H1 (cell line): Measurements from ENCODE around the gene PRKAG3. TPM values are rescaled to one million over a fixed set of nuclear protein-coding genes. Genes with fewer than 3 reads are reported as not detected.

Experiments used
- CTCF ChIA-PET: fragments of 300-600 bp; sonication (Branson Sonifier 250); formaldehyde crosslinking; loops from one replicate; lab custom pipeline; 2021; ENCODE audit not compliant: partially characterized antibody; lab: Charles Lee
- POLR2A ChIA-PET: fragments of 300-600 bp; sonication (Branson Sonifier 250); formaldehyde crosslinking; loops from one replicate; lab custom pipeline; 2021; ENCODE audit warnings: inconsistent platforms; ENCODE audit not compliant: partially characterized antibody; lab: Charles Lee
- DNase-seq, 2 experiments: peaks; one replicate each; pipeline versions ENCODE4 v3.0.0 to v3.0.0-alpha.2; 2010 to 2022; ENCODE audit warnings: low spot score in 2 of 2, low read depth in 1 of 2, mixed read lengths in 1 of 2
- FAIRE-seq: peaks from 2 replicates; lab custom pipeline; 2011; peaks lifted over from hg19 to GRCh38; lab: Jason Lieb, UNC
- H2AFZ ChIP-seq: 2 replicates; pipeline ENCODE4 v1.8.1; 2012; ENCODE audit warnings: low read length, inconsistent platforms
- H2AK5ac ChIP-seq: 2 replicates; pipeline ENCODE4 v1.6.1; 2013; ENCODE audit warnings: low read depth, low read length
- H2BK120ac ChIP-seq: replicated peaks from 2 replicates; pipeline ENCODE3; 2013; ENCODE audit warnings: low read depth, low read length, inconsistent platforms
- H2BK12ac ChIP-seq: 2 replicates; pipeline ENCODE4 v1.6.1; 2013; ENCODE audit warnings: low read depth, low read length
- H2BK15ac ChIP-seq: 2 replicates; pipeline ENCODE4 v1.6.1; 2013; ENCODE audit warnings: low read length
- H2BK20ac ChIP-seq: 2 replicates; pipeline ENCODE4 v1.6.1; 2013; ENCODE audit warnings: low read length
- H2BK5ac ChIP-seq: 2 replicates; pipeline ENCODE4 v1.6.1; 2013; ENCODE audit warnings: low read depth, low read length
- H3K14ac ChIP-seq: 2 replicates; pipeline ENCODE4 v1.6.1; 2013; ENCODE audit warnings: inconsistent platforms; ENCODE audit not compliant: insufficient read length
- H3K18ac ChIP-seq: 2 replicates; pipeline ENCODE4 v1.6.1; 2013; ENCODE audit warnings: low read length; ENCODE audit errors: extremely low read depth
- H3K23ac ChIP-seq: 2 replicates; pipeline ENCODE4 v1.6.1; 2013; ENCODE audit warnings: inconsistent platforms; ENCODE audit not compliant: insufficient read length
- H3K23me2 ChIP-seq: 2 replicates; pipeline ENCODE4 v1.6.1; 2013; ENCODE audit warnings: low read depth, low read length
- H3K27ac ChIP-seq: 2 replicates; pipeline ENCODE4 v1.6.1; 2011; ENCODE audit warnings: low read depth, low read length, inconsistent platforms
- H3K27me3 ChIP-seq, 4 experiments: replicated peaks in 1 of 4; 1 replicate in 1 of 4; 2 replicates in 3 of 4; pipeline versions ENCODE4 v1.6.1 to v1.8.1; 2011 to 2013; ENCODE audit warnings: low read length in 3 of 4, mild to moderate bottlenecking in 3 of 4, inconsistent platforms in 2 of 4, mixed read lengths in 2 of 4, moderate library complexity in 1 of 4; ENCODE audit not compliant: control insufficient read depth in 3 of 4, insufficient read depth in 3 of 4; ENCODE audit errors: extremely low read depth in 1 of 4
- H3K36me3 ChIP-seq, 4 experiments: 2 replicates each; pipeline versions ENCODE4 v1.6.1 to v1.8.1; 2011 to 2013; ENCODE audit warnings: mild to moderate bottlenecking in 4 of 4, low read length in 3 of 4, moderate library complexity in 2 of 4, control low read depth in 1 of 4, inconsistent platforms in 1 of 4; ENCODE audit not compliant: insufficient read depth in 4 of 4, control insufficient read depth in 2 of 4
- H3K4ac ChIP-seq: replicated peaks from 2 replicates; pipeline ENCODE3; 2013; ENCODE audit warnings: low read length, low read depth, mixed read lengths, inconsistent platforms; ENCODE audit not compliant: insufficient read length
- H3K4me1 ChIP-seq, 4 experiments: replicated peaks in 1 of 4; 1 replicate in 1 of 4; 2 replicates in 3 of 4; pipeline versions ENCODE4 v1.6.1 to v1.8.1; 2011 to 2013; ENCODE audit warnings: low read length in 3 of 4, inconsistent platforms in 2 of 4, mixed read lengths in 1 of 4; ENCODE audit not compliant: insufficient read depth in 4 of 4, control insufficient read depth in 3 of 4
- H3K4me2 ChIP-seq, 2 experiments: 2 replicates each; pipeline versions ENCODE4 v1.6.1 to v1.8.1; 2011 to 2013; ENCODE audit warnings: low read depth in 2 of 2, low read length in 2 of 2, control low read depth in 1 of 2, inconsistent platforms in 1 of 2, mild to moderate bottlenecking in 1 of 2; ENCODE audit not compliant: insufficient read depth in 1 of 2
- H3K4me3 ChIP-seq, 4 experiments: fragments of 200-600, 300-600 bp in 1 of 4; sonication (generic), shearing (Covaris generic), sonication (Bioruptor Twin) in 1 of 4; 2 replicates each; pipeline versions ENCODE4 v1.5.1 to v1.8.1; 2011 to 2016; ENCODE audit warnings: low read length in 4 of 4, low read depth in 3 of 4, control low read depth in 2 of 4, inconsistent platforms in 2 of 4, mild to moderate bottlenecking in 2 of 4, mixed read lengths in 1 of 4, moderate library complexity in 1 of 4; ENCODE audit not compliant: insufficient read depth in 2 of 4; ENCODE audit errors: extremely low read depth in 1 of 4
- H3K56ac ChIP-seq: replicated peaks from 2 replicates; pipeline ENCODE3; 2013; ENCODE audit warnings: low read depth, mild to moderate bottlenecking, mixed read lengths, low read length, inconsistent platforms; ENCODE audit not compliant: insufficient read length
- H3K79me1 ChIP-seq: 2 replicates; pipeline ENCODE4 v1.6.1; 2013; ENCODE audit warnings: low read depth, low read length, control low read depth
- H3K79me2 ChIP-seq, 2 experiments: 2 replicates each; pipeline versions ENCODE4 v1.6.1 to v1.8.1; 2012 to 2013; ENCODE audit warnings: low read length in 2 of 2, mild to moderate bottlenecking in 2 of 2, inconsistent platforms in 1 of 2; ENCODE audit not compliant: insufficient read depth in 2 of 2, control insufficient read depth in 1 of 2
- H3K9ac ChIP-seq, 4 experiments: replicated peaks in 1 of 4; 1 replicate in 1 of 4; 2 replicates in 3 of 4; pipeline versions ENCODE4 v1.6.1 to v1.8.1; 2011 to 2013; ENCODE audit warnings: low read depth in 3 of 4, low read length in 3 of 4, control low read depth in 2 of 4, mild to moderate bottlenecking in 2 of 4, moderate library complexity in 2 of 4, inconsistent platforms in 1 of 4; ENCODE audit errors: extremely low read depth in 1 of 4
- H3K9me3 ChIP-seq, 2 experiments: 2 replicates each; pipeline versions ENCODE4 v1.6.1 to v1.8.1; 2012 to 2013; ENCODE audit warnings: mild to moderate bottlenecking in 2 of 2, moderate library complexity in 2 of 2, control low read depth in 1 of 2, inconsistent platforms in 1 of 2, low read depth in 1 of 2, low read length in 1 of 2, mixed read lengths in 1 of 2; ENCODE audit not compliant: insufficient read depth in 2 of 2
- H4K20me1 ChIP-seq, 2 experiments: replicated peaks in 1 of 2; 2 replicates each; pipeline versions ENCODE3 to v1.8.1; 2011 to 2013; ENCODE audit warnings: inconsistent platforms in 2 of 2, low read length in 2 of 2, mild to moderate bottlenecking in 1 of 2; ENCODE audit not compliant: insufficient read depth in 2 of 2, control insufficient read depth in 1 of 2
- H4K5ac ChIP-seq: 2 replicates; pipeline ENCODE4 v1.6.1; 2013; ENCODE audit warnings: low read length, low read depth, mixed read lengths, inconsistent platforms; ENCODE audit not compliant: insufficient read length
- H4K8ac ChIP-seq: 2 replicates; pipeline ENCODE4 v1.8.0; 2013; ENCODE audit warnings: mild to moderate bottlenecking, moderate library complexity, low read length, inconsistent platforms; ENCODE audit not compliant: insufficient read depth; ENCODE audit errors: extremely low read depth
- H4K91ac ChIP-seq: replicated peaks from 2 replicates; pipeline ENCODE3; 2013; ENCODE audit warnings: low read length, mixed read lengths, inconsistent platforms; ENCODE audit not compliant: insufficient read length
- CBX5 ChIP-seq: fragments of 300-800, 300-1000 bp; sonication (generic); IDR thresholded peaks from 2 replicates; pipeline ENCODE4 v1.7.1; 2016; ENCODE audit warnings: antibody characterized with exemption, low read length, low read depth
- CEBPB ChIP-seq: IDR thresholded peaks from 2 replicates; pipeline ENCODE4 v1.6.1; 2012; ENCODE audit warnings: low read depth, low read length
- CTBP2 ChIP-seq: IDR thresholded peaks from 2 replicates; pipeline ENCODE4 v1.7.0; 2011; ENCODE audit warnings: borderline replicate concordance, mild to moderate bottlenecking, moderate library complexity, mixed read lengths, low read length; ENCODE audit not compliant: insufficient read depth, insufficient read length
- EGR1 ChIP-seq: IDR thresholded peaks from 2 replicates; pipeline ENCODE4 v1.6.1; 2011; ENCODE audit warnings: low read depth, low read length, borderline replicate concordance
- EP300 ChIP-seq, 2 experiments: IDR thresholded peaks; 1 replicate in 1 of 2; 2 replicates in 1 of 2; pipeline ENCODE4 v1.6.1; 2011 to 2012; ENCODE audit warnings: low read depth in 2 of 2, low read length in 2 of 2, mild to moderate bottlenecking in 2 of 2, borderline replicate concordance in 1 of 2, inconsistent platforms in 1 of 2, moderate library complexity in 1 of 2
- FOSL1 ChIP-seq: IDR thresholded peaks from 2 replicates; pipeline ENCODE4 v1.6.1; 2011; ENCODE audit warnings: mild to moderate bottlenecking, low read depth, low read length, moderate library complexity; ENCODE audit not compliant: insufficient read depth
- JUND ChIP-seq: IDR thresholded peaks from 2 replicates; pipeline ENCODE4 v1.6.1; 2011; ENCODE audit warnings: mild to moderate bottlenecking, improper control_type of control experiment, low read length
- MAFK ChIP-seq: IDR thresholded peaks from 2 replicates; pipeline ENCODE4 v1.6.1; 2012; ENCODE audit warnings: low read depth, mild to moderate bottlenecking, improper control_type of control experiment, low read length
- POLR2A ChIP-seq, 2 experiments: IDR thresholded peaks; 1 replicate in 1 of 2; 2 replicates in 1 of 2; pipeline ENCODE4 v1.6.1; 2011; ENCODE audit warnings: low read depth in 2 of 2, low read length in 2 of 2, mild to moderate bottlenecking in 2 of 2; ENCODE audit errors: control extremely low read depth in 1 of 2
- POLR2AphosphoS5 ChIP-seq: IDR thresholded peaks from 2 replicates; pipeline ENCODE4 v1.6.1; 2011; ENCODE audit warnings: low read depth, low read length
- RBBP5 ChIP-seq: IDR thresholded peaks from 2 replicates; pipeline ENCODE4 v1.7.1; 2012; ENCODE audit warnings: low read depth, mild to moderate bottlenecking, inconsistent platforms, low read length, moderate library complexity, borderline replicate concordance
- SAP30 ChIP-seq: fragments of 300-600 bp; sonication (generic); IDR thresholded peaks from 2 replicates; pipeline ENCODE4 v1.7.1; 2012; ENCODE audit warnings: low read length, moderate library complexity, mild to moderate bottlenecking, inconsistent platforms; ENCODE audit not compliant: insufficient read depth, insufficient replicate concordance
- SUZ12 ChIP-seq: fragments of 200-600 bp; sonication (generic); IDR thresholded peaks from 2 replicates; pipeline ENCODE4 v1.6.1; 2012; ENCODE audit warnings: mild to moderate bottlenecking, inconsistent platforms, low read length, moderate library complexity, mixed read lengths
- TAF1 ChIP-seq: IDR thresholded peaks from 2 replicates; pipeline ENCODE4 v1.6.1; 2011; ENCODE audit warnings: mild to moderate bottlenecking, low read depth, low read length
- WGBS, 2 experiments: shearing (Covaris generic) in 1 of 2; methylation state at CpG; one replicate each; pipeline versions ENCODE4 v1.1.6 to v1.1.7; 2013 to 2015; ENCODE audit warnings: low lambda C conversion rate in 2 of 2, mixed read lengths in 2 of 2, inconsistent platforms in 1 of 2, low coverage in 1 of 2, missing lambda C conversion rate in 1 of 2; ENCODE audit not compliant: insufficient replicate concordance in 2 of 2, insufficient coverage in 1 of 2, insufficient read length in 1 of 2; ENCODE audit errors: extremely low coverage in 1 of 2, missing lambda C conversion rate in 1 of 2; 5-methylcytosine and 5-hydroxymethylcytosine counted together
- polyA plus RNA-seq, 7 experiments: library from polyadenylated mRNA; depleted of rRNA in 3 of 7; stranded (reverse) in 5 of 7; unstranded in 2 of 7; fragments of >200 nt in 5 of 7; fragments of 200-250 nt in 2 of 7; gene quantifications; 1 replicate in 5 of 7; 2 replicates in 1 of 7; 4 replicates in 1 of 7; pipeline versions ENCODE4 v1.2.1 to v1.2.3, GENCODE V29; 2011 to 2013; ENCODE audit warnings: missing spikeins in 2 of 7, mixed read lengths in 2 of 7
- total RNA-seq: library from RNA; stranded (reverse); fragmentation: NEBNext Ultra II Directional; extraction: Animal tissue kit (Norgen Biotek cat#: 25700); gene quantifications from 2 replicates; pipeline ENCODE4 v1.2.1, GENCODE V29; 2021

Gene PRKAG3
- total and polyA plus RNA-seq, 2 of the 8 experiments (the other 6 are each of a cell fraction or from before 2014, with no cell fraction given): not detected

DNA sequence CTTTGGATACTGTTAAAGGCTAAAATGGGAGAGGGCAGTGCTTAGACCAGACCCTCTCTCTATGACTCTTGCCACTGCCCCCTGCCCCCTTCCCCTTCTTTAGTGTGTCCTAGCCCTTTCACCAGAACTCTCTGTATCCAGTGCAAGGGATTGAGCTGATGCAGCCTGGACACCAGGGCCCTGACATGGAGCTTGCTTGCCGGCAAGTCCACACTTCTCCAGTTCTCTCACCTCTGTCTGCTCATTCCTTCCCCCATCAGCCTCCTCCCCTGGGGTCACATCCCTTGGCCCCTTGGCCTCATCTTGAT lies 26.5 kb upstream of the PRKAG3 start:
- Histone ChIP-seq H3K4ac (no peak overlapping the region), H3K27ac (no peak overlapping the region), H3K18ac (no peak overlapping the region; the same call in 1 of the 2 replicates), H2BK15ac (0 out of 2 replicates have a peak overlapping the region, but pooled peaks have one; percentile 46), H3K4me1 (peaks cover 16 to 52% (median 28%) of the 10 kb centered on the region in 4 experiments), H3K14ac (no peak overlapping the region), H3K23me2 (peaks cover 5% of the 10 kb centered on the region; the same call in 1 of the 2 replicates), H4K20me1 (peaks cover 11 to 17% of the 10 kb centered on the region in 2 experiments), H3K36me3 (peaks cover 0 to 2% (median 0%) of the 10 kb centered on the region in 4 experiments; a peak in 1 of 8 replicates), H3K23ac (no peak overlapping the region), H3K4me2 (peak overlapping the region in 1 of 2 experiments; percentile 72; a peak in 1 of 4 replicates), H2BK20ac (0 out of 2 replicates have a peak overlapping the region, but pooled peaks have one; percentile 72), H4K8ac (no peak overlapping the region), H3K4me3 (no peak overlapping the region), H3K79me2 (no peaks in the 10 kb centered on the region), H3K27me3 (peaks cover 86 to 99% (median 97%) of the 10 kb centered on the region in 4 experiments), H2BK5ac (no peak overlapping the region), H2AFZ (no peak overlapping the region), H2BK12ac (peak overlapping the region; percentile 68; the same call in 1 of the 2 replicates), H4K91ac (no peak overlapping the region), H3K56ac (no peak overlapping the region), H4K5ac (no peak overlapping the region), H3K9me3 (no peaks in the 10 kb centered on the region), H2AK5ac (peak overlapping the region; percentile 90; the same call in 1 of the 2 replicates), H2BK120ac (no peak overlapping the region), H3K9ac (no peak overlapping the region), H3K79me1 (no peaks in the 10 kb centered on the region)
- FAIRE-seq (no peak), DNase-seq (no peak)
- CTCF ChIA-PET: interaction anchor here (0.9 to 1.9 kb wide), 12 partner anchors 9 to 145 kb away, joined by 3 to 27 read pairs (median 6); partner anchors contain the start of gene WNT10A
- POLR2A ChIA-PET: interaction anchor here (1.3 kb wide), 1 partner anchor 38 kb away, joined by 3 read pairs; no protein-coding TSS in a partner anchor
- 23% methylated on average over 1 of the region's 1 CpG; no CpG with 5 or more reads in 1 of the 2 experiments for WGBS, 2 experiments
- TF ChIP-seq CBX5 (no peak), CTBP2 (no peak), RBBP5 (no peak), CEBPB (no peak), POLR2A (IDR thresholded peaks at IDR 0.05; ENCODE audit: control extremely low read depth in 1 of 2, low read depth in 2 of 2, low read length in 2 of 2) (no peak), TAF1 (no peak), SAP30 (no peak), EGR1 (no peak), EP300 (IDR thresholded peaks at IDR 0.05; ENCODE audit: borderline replicate concordance in 1 of 2, low read depth in 2 of 2, low read length in 2 of 2) (no peak), FOSL1 (no peak), SUZ12 (no peak; the same call in 1 of the 2 replicates), POLR2AphosphoS5 (no peak), JUND (no peak), MAFK (no peak)
